Eye (tissue), 1 donor: ENCODE results near the gene ADAMTS15.
"Not testable (repeated sequence)": the region's sequence is repeated elsewhere in the genome, so short reads cannot be mapped to it uniquely, and the experiment has no call there.

Source experiments
- DNase-seq: peaks from one replicate; pipeline ENCODE4 v3.0.0-alpha.2; 2015

ADAMTS15 gene

DNA sequence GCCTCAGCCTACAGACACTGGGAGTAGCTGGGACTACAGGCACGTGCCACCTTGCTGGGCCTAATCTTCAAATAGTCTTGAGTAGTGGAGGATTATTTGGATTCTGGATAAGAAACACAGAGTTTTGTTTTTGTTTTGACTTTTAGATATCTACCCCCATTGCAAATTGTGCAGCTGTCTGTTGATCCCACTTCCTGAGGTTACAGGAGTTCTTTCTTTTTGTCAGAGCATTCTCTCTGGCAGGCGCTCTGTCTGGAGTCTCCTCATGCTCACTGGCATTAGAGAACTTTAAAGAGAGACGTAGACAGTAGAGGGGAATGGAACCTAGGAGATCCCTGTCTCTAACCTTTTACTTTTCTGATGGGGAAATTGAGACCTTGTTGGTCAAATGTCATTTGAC, 12.3 kb upstream of the ADAMTS15 start:
- no peak for DNase-seq

DNA sequence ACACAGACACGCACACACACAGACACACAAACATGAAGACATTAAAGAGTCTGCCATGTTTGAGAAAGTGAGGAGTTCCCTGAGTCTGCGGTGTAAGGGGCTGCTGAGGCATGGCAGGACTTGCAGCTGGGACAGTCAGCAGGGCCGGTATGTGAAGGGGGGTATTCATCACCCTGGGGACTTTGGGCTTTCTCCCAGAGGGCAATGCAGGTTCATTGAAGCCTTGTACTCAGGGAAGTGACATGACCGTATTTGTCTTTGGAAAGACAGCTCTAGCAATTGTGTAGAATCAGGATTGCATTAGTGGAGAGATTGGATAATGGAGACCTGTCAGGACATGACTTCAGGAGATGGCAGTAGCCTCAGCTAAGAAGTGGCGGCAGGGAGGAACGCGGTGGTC, 10.6 kb upstream of the ADAMTS15 start:
- DNase-seq: no peak

DNA sequence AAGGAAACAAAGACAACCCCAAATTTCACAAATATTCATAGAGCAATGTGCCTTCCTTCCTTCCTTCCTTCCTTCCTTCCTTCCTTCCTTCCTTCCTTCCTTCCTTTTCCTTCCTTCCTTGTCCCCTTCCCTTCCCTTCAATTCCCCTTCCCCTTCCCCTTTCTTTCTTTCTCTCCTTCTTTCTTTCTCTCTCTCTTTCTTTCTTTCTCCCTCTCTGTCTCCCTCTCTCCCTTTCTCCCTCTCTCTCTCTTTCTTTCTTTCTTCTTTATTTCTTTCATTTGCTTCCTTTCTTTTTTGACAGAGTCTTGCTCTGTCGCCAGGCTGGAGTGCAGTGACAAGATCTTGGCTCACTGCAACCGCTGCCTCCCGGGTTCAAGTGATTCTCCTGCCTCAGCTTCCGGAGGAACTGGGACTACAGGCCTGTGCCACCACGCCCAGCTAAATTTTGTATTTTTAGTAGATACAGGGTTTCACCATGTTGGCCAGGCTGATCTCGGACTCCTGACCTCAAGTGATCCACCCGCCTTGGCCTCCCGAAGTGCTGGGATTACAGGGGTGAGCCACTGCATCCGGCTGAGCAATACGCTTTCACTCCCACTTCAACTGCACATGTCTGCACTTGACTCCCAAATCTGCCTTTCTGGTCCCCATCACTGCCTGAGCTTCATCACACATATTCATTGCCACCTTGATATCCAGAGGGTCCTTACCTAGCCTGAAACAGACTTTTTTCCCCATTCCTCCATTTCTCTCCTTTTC, 9.9 kb upstream of the ADAMTS15 start:
- DNase-seq: not testable (repeated sequence)

DNA sequence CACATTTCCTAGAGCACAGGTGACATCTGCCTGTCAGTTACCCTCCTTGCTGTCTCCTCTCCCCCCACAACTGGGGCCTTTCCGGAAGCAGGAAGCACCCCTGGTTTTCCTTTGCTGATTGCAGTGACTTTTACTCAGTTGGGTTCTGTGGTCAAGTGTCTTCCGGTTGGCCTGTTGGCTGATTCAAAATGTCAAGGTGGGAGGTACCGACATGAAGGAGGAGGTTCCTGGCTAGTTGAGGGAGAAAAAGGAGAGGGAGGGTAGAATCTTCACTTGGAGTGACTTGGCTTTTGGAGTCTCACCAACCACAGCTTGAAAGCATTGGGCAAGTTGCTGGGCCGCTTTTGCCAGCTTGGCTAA, 9.3 kb upstream of the ADAMTS15 start:
- no peak for DNase-seq

DNA sequence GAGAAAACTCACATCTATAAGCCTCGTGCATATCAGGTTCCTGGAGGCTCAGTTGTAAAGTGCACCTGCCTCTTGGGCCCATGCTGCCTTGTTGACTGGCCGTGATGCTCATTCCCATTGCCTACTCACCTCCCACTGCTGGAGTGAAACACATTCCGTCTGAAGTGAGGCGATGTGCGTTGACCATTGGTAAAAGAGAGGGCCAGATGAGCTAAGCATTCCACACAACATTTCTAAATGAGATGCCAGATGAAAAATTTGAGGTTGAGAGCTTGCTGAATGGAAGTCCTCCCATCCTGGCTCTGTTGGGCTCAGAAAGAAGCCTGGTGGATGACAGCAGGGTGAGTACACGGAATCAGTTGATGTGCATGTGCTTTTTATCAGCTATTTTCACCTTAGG, 8.6 kb upstream of the ADAMTS15 start:
- no peak for DNase-seq

DNA sequence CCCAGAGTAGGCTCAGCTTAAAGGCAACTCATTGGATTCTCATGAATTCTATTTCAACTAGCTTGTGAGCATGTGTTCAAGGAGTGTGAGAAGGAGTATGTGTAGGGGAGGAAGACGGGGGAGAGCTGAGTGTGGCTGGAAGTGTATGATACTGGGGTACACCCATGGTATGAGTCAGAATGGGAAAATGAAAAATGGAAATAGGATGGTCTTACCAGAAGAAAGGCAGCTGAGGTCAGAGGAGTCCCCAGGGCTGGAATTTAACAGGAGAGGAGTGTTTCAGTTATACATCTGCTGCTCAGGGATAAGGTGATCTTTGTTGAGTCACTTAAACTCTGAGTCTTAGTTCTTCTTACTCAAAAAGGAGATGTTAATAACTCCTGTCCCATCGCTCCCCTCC, 6.7 kb upstream of the ADAMTS15 start:
- no peak for DNase-seq

DNA sequence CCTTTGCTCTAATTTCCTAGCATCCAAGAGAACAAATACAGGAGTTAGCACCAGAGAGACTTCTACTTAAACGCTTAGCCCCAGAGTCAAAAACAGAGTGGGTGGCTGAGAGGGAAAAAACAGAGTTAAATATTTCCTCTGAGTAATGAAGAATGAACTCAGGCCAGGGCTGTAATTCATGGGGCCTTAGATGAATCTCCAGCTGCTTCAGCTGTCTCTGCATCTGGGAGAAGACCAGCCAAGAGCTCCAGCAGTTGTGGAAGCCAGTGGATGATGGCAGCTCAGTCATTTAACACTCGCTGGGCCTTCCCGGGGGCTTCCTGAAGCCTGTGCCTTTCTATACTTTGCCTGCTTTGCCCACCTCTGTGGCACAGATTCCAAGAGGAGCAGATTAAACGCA, 5.7 kb upstream of the ADAMTS15 start:
- DNase-seq: no peak

DNA sequence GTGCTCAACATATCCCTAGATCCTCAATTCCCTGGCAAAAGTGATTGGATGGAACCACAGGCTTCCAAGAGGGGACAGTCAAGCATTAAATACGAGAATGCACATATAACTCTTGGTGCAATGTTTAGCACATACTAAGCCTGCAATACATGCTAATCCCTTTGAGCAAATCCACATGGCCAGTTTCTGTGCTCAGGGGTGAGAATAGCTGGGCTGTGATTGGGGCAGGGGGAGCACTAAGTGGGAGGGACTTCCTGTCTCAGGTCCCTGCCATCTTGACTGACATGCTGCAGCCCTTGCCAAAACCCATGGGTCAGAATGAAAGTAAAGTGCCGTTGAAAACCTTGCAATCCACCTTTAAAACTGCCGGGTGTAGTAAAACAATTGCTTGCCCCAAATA, 2.7 kb upstream of the ADAMTS15 start:
- DNase-seq: no peak

DNA sequence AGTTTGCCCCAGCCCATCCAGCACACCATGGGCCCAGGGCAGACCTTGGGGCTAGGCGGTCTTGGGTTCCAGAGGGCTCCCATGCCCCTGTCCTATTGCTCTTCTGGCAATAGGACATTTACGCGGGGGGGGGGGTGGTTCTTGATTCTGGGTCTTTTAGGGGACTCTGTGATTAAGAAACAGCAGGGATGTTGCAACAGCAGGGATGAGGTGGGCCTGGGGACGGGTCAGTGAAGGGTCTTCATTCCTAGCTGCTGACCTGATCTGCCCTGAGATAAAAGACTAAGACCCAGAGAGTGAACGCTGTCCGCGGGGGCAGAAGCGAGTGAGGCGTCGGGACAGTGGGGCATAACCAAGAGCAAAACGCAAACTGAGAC, 418 bp upstream of the ADAMTS15 start:
- no peak for DNase-seq

DNA sequence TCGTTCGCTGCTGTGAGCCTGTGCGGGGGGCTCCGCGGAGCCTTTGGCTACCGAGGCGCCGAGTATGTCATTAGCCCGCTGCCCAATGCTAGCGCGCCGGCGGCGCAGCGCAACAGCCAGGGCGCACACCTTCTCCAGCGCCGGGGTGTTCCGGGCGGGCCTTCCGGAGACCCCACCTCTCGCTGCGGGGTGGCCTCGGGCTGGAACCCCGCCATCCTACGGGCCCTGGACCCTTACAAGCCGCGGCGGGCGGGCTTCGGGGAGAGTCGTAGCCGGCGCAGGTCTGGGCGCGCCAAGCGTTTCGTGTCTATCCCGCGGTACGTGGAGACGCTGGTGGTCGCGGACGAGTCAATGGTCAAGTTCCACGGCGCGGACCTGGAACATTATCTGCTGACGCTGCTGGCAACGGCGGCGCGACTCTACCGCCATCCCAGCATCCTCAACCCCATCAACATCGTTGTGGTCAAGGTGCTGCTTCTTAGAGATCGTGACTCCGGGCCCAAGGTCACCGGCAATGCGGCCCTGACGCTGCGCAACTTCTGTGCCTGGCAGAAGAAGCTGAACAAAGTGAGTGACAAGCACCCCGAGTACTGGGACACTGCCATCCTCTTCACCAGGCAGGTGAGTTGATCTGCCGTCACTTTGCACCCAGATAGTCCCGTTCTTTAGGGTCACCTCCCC, 1.0 kb downstream of the ADAMTS15 start:
- peak; percentile 70 for DNase-seq

DNA sequence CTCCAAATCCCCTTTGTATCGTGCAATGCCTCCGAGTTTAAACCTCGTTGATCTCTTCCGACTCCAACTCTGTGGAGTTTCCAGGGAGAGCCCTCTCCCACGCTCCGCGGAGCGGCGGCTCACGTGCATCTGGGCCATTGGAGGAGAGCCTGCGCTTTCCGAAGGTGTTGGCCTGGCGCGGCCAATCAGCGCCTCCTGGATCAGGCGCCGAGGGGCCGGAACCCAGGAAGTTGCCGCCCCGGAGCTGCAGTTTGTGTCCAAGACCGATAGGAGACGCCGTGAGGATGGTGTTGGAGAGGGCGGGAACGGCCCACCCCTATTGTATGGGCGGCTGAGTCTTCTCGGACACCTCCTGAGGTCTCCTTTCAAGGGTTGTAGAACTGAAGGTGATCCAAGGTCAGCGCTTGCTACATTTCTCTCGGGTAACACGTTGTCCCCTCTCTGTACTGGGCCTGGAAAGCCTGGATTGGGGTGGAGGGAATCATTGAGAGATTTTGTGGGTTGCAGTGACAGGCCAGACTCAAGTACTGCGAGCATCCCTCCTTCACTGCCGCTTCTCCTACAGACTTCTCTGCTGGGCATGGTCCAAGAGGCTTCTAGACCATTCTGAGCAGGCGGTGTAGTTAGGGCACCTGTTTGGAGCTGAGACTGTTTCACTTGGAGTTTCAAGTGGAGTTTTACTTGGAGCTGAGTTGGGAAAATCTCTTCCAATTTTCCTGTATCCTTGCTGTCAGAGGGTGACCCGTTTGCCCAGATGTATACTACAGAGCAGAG, 1.7 kb downstream of the ADAMTS15 start:
- DNase-seq: peak; percentile 87

DNA sequence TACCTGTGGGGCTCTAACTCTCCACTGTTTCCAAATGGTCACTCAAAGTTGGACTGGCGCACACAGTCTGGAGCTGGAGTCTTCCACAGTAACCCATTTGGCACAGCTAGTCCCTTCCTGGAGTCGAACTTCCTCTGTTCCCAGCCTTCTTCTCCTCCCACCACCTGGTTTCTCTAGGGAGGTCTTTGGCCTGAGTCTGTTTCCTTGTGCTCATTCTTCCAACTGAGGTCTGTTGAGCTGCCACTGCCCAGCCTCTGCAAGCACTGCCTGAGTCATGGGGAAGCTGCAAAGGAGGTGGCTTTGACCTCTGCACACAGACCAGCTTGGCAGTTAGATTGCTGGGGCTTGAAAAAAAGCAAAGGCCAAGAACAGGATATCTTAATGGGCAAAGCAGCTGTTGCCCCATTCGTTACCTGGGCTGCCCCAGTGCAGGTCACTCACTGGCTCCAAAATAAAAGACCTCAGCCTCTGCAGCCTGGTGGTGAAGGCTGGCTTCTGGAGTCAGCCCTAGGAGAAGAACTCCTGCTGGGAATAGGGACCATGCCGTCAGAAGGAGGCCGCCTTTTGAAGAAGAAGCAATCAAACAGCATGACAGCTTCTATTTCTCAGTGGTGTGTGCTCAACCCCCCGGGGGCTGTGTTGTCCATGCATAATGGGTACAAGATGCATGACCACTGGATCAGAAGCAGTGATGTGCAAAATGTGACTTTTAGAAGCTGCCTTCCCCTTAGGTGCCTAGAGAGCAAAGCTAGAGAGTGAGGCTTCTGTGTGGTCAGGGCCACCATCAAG, 3.0 kb downstream of the ADAMTS15 start:
- no peak for DNase-seq

DNA sequence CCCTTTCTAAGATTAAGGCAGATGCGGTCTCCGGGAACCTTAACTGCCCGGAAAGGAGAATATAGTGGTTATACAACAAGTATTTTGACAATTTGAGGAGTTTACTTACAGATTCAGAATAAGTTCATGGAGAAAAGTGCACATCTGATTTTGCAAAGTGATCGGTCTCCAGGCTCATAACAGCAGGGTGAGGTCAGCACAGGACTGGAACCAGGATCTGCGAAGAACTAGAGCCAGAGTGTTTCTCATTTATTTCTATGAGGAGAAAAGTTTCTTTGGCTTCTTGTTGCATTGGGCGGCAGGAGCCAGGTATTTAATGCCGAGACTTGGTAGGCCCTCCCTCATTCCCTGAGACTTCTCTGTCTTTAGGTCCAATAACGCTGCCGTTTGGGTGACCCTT, 3.7 kb downstream of the ADAMTS15 start:
- no peak for DNase-seq

DNA sequence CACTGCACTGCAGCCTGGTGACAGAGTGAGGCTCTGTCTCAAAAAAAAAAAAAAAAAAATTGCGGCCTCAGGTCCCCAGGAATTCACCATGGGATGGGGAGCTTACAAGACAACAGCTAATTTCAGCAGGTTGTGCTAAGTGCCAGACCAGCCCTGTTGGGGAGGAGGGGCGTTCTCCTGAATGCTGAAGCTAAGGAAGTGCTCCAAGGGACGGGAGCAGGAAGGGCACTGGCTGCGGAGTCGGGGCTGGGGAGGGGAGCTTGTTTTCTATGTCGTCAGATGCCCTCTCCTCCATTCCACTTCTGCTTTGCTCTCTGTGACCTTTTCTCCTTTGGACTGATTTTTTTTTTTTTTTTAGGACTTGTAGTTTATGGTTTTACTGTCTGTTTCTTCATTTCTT, 4.5 kb downstream of the ADAMTS15 start:
- DNase-seq: no peak

DNA sequence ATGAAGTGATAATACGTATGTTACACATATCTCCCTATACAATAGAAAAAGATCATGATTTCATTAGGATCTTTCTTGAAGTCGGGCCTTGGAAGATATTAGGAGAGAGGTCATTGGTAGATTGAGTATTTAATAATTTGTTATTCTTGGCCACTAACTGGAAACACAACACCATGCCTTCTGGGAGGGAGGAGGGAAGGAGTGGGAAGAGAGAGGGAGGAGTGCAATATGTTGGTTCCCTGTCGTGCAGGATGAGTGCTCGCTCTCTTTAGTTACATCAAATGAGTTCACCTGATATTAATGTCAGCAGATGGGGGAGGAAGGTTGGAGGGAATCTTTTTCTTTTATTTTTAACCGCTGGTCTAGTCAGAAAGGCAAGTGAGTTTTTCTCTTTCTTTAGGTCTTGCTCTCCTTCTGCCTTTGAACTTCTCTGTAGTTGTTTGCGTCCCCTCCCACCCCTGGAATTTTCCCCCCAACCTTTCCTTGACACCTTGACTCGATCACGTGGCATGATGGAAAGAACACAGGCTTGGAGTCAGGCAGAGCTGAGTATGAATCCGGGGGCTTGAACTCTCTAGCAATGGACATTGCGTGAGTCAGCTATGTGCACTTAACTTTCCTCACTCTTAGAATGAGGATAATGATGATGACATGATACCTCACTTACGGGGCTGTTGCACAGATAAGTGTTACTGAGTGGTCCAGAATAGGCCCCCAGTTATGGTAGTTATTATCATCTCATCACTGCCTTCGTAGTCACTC, 6.2 kb downstream of the ADAMTS15 start:
- peak; percentile 38 for DNase-seq

DNA sequence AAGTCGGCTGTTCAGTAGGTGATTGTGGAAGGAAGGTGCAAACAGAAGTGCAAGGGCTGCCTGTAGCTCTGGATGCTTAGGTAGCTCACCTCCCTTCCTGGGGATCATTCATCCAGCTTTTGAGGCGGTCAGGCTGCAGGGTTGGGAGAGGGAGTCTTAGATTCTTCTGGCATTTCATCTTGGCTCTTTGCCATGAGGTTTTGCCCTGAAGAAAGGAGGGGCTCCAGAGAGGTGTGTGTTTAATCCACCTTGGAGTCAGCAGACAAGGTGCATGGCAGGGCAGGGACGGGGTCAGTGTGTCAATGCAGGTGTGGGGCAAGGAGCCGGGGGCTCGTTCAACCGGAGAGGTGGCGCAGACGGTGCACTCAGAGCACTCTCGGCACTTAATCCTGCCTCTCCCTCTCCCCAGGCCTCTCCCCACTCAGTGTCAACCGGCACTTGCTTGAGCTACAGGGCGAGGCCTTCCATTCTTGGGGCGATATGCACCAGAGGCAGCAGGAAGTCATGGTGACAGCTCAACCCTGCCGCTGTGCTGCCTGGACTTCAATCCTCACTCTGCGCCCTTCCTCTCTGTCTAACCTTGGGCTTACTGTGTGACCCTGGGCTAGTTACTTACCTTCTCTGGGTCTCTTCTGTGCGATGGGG, 7.2 kb downstream of the ADAMTS15 start:
- DNase-seq: peak; percentile 50

DNA sequence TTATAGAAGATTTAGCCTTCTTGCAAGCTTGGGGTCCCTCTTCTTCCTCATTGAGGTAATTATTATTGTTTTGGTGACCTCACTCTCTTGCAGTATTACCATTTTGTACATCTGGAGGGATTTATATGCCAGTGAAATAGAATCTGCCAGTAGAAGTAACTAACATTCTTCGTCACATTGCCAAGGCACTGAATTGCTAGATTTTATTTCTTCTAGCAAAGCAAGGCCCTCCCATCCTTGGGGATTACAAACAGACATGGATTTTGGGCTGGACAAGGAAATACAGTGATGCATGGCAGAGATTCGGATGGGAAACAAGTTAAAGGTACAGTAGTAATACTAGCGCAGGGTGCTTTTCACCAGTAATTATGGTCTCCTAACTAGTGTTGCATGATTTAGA, 7.8 kb downstream of the ADAMTS15 start:
- no peak for DNase-seq

DNA sequence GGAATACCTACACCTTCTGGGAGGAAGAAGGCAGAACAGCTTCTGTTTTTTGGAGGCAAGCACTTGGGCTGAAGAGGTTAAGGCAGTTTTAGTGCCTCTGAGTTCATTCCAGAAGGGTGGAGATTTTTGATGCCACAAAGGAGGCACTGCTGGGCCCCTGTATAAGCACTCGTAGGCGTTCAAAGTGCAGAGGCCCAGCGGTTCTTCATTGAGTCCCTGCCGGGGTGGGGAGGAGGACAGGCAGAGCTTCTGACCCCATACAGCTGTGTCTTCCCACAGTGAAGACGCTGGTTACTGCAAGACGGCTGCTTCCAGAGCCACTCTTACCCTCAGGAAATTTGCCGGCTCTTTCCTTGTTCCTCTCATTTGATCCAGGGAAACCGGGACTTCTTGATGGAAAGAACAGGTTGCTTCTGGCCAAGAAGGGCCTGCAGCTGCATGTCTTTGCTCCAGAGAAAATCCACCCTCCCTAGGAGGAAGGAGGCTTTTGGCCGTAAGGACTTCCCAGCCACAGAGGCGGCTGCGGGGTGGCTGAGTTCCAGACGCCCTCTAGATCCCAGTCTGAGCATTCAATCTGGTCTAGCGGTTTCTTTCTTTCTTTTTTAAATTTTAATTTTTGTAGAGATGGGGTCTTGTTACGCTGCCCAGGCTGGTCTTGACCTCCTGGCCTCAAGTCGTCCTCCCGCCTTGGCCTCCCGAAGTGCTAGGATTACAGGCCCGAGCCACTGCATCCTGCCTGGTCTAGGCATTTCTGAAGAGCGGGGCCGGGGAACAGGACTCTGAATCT, 9.4 kb downstream of the ADAMTS15 start:
- no peak for DNase-seq

DNA sequence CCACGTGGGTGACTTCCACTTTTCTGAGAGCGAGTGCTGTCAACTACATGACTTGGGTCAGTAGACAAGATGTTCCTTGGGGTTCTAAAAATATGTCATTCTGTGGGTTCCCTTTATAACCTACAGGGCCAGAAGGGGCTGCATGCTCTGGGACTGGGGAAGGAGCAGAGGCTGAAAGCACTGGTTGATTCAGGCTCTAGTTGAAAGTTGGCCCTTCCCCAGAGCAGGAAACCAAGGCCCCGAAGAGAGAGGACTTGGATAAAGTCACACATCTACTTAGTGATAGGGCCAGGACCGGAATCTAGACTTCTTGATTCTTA, 9.9 kb downstream of the ADAMTS15 start:
- no peak for DNase-seq

DNA sequence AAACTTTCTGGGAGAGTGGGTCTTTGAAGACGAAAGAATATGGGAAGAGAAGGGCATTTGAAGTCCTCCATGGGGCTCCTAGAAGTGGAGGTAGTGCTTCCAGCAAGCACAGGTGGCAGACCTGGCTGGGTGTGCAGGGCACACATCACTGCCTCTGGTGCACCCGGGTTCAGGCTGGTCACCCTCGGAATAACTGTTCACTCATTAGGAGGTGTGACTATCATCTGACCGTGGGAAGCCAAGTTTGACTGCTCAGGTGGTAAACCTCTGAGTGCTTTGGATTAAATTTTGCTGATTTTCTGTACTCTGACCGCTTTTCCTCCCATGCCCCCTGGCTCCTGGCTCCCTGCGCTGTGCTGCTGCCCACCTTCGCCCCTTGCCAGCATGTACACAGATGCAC, 11.1 kb downstream of the ADAMTS15 start:
- DNase-seq: no peak
